Neuron (in vitro differentiated cells): Measurements from ENCODE around the gene SORL1.
A peak's percentile ranks its signal among the peaks of the same experiment; 100 is the strongest.

ENCODE experiments used
- H2AFZ ChIP-seq: one replicate; pipeline ENCODE4 v1.6.1; 2013; ENCODE audit warnings: low read depth, mild to moderate bottlenecking, inconsistent platforms, low read length, moderate library complexity
- H3K27me3 ChIP-seq: one replicate; pipeline ENCODE4 v1.6.1; 2013; ENCODE audit warnings: low read length; ENCODE audit not compliant: insufficient read depth
- H3K36me3 ChIP-seq: one replicate; pipeline ENCODE4 v1.6.1; 2013; ENCODE audit warnings: low read length; ENCODE audit not compliant: insufficient read depth
- H3K4me1 ChIP-seq: one replicate; pipeline ENCODE4 v1.6.1; 2013; ENCODE audit warnings: low read length; ENCODE audit not compliant: insufficient read depth
- H3K4me3 ChIP-seq: 2 replicates; pipeline ENCODE4 v1.5.1; 2013; ENCODE audit warnings: mild to moderate bottlenecking, low read length, moderate library complexity
- H3K9me3 ChIP-seq: one replicate; pipeline ENCODE4 v1.6.1; 2013; ENCODE audit warnings: low read length

SORL1 gene

GRCh38 chr11:121450401-121450800 is 1.7 kb upstream of the SORL1 start:
- Histone ChIP-seq H3K4me3 (no peak overlapping the region), H2AFZ (no peak overlapping the region), H3K9me3 (no peaks in the 10 kb centered on the region), H3K4me1 (peaks cover 23% of the 10 kb centered on the region), H3K36me3 (no peaks in the 10 kb centered on the region), H3K27me3 (no peaks in the 10 kb centered on the region)

GRCh38 chr11:121451178-121451985 is 732 bp upstream of the SORL1 start:
- H3K4me3 ChIP-seq = peak overlapping the region; percentile 76
- H3K9me3 ChIP-seq = no peaks in the 10 kb centered on the region
- peaks cover 25% of the 10 kb centered on the region for H3K4me1 ChIP-seq
- H3K27me3 ChIP-seq = no peaks in the 10 kb centered on the region
- H2AFZ ChIP-seq = peak overlapping the region; percentile 67
- no peaks in the 10 kb centered on the region for H3K36me3 ChIP-seq

GRCh38 chr11:121452609-121453150 is 566 bp downstream of the SORL1 start, which contains the start of gene SORL1-AS1:
SORL1-AS1 (minus strand) TSS chr11:121452967.
- Histone ChIP-seq H2AFZ (peak within 1 kb of the TSS; percentile 67), H3K36me3 (no peaks in the 10 kb centered on the region), H3K9me3 (no peaks in the 10 kb centered on the region), H3K4me1 (peaks cover 33% of the 10 kb centered on the region), H3K4me3 (peak within 1 kb of the TSS; percentile 76), H3K27me3 (no peaks in the 10 kb centered on the region)

GRCh38 chr11:121453589-121454299 is 1.6 kb downstream of the SORL1 start:
- H2AFZ ChIP-seq = no peak overlapping the region
- peak overlapping the region; percentile 76 for H3K4me3 ChIP-seq
- peaks cover 33% of the 10 kb centered on the region for H3K4me1 ChIP-seq
- no peaks in the 10 kb centered on the region for H3K27me3 ChIP-seq
- H3K36me3 ChIP-seq = no peaks in the 10 kb centered on the region
- H3K9me3 ChIP-seq = no peaks in the 10 kb centered on the region

- H3K4me1 ChIP-seq = peaks cover 33% of the 10 kb centered on the region
- H3K9me3 ChIP-seq = no peaks in the 10 kb centered on the region
- H3K4me3 ChIP-seq = no peak overlapping the region
- H3K36me3 ChIP-seq = no peaks in the 10 kb centered on the region
- no peak overlapping the region for H2AFZ ChIP-seq
- H3K27me3 ChIP-seq = no peaks in the 10 kb centered on the region
These were observed 3.0 kb downstream of the SORL1 start for GRCh38 chr11:121455115-121455514.

- Histone ChIP-seq H3K27me3 (no peaks in the 10 kb centered on the region), H3K9me3 (no peaks in the 10 kb centered on the region), H3K4me1 (peaks cover 33% of the 10 kb centered on the region), H2AFZ (no peak overlapping the region), H3K36me3 (no peaks in the 10 kb centered on the region), H3K4me3 (no peak overlapping the region)
These were observed 4.0 kb downstream of the SORL1 start for GRCh38 chr11:121456151-121456550.

GRCh38 chr11:121456816-121457431 is 4.8 kb downstream of the SORL1 start:
- H2AFZ ChIP-seq = no peak overlapping the region
- no peaks in the 10 kb centered on the region for H3K36me3 ChIP-seq
- H3K4me1 ChIP-seq = peaks cover 29% of the 10 kb centered on the region
- H3K4me3 ChIP-seq = no peak overlapping the region
- no peaks in the 10 kb centered on the region for H3K27me3 ChIP-seq
- H3K9me3 ChIP-seq = no peaks in the 10 kb centered on the region

- H3K4me3 ChIP-seq = no peak overlapping the region
- H3K9me3 ChIP-seq = no peaks in the 10 kb centered on the region
- no peaks in the 10 kb centered on the region for H3K36me3 ChIP-seq
- H3K4me1 ChIP-seq = peaks cover 21% of the 10 kb centered on the region
- H2AFZ ChIP-seq = no peak overlapping the region
- H3K27me3 ChIP-seq = no peaks in the 10 kb centered on the region
These were observed 6.4 kb downstream of the SORL1 start for GRCh38 chr11:121458551-121458950.

- no peak overlapping the region for H2AFZ ChIP-seq
- H3K27me3 ChIP-seq = no peaks in the 10 kb centered on the region
- H3K4me3 ChIP-seq = no peak overlapping the region
- no peaks in the 10 kb centered on the region for H3K36me3 ChIP-seq
- H3K9me3 ChIP-seq = no peaks in the 10 kb centered on the region
- peaks cover 11% of the 10 kb centered on the region for H3K4me1 ChIP-seq
These were observed 7.4 kb downstream of the SORL1 start for GRCh38 chr11:121459413-121460017.

GRCh38 chr11:121460941-121461514 is 8.9 kb downstream of the SORL1 start:
- Histone ChIP-seq H3K27me3 (no peaks in the 10 kb centered on the region), H3K9me3 (no peaks in the 10 kb centered on the region), H3K4me3 (no peak overlapping the region), H2AFZ (no peak overlapping the region), H3K4me1 (peaks cover 9% of the 10 kb centered on the region), H3K36me3 (no peaks in the 10 kb centered on the region)

GRCh38 chr11:121461843-121462242 is 9.7 kb downstream of the SORL1 start:
- no peaks in the 10 kb centered on the region for H3K27me3 ChIP-seq
- no peaks in the 10 kb centered on the region for H3K36me3 ChIP-seq
- H3K4me3 ChIP-seq = no peak overlapping the region
- no peaks in the 10 kb centered on the region for H3K9me3 ChIP-seq
- H2AFZ ChIP-seq = no peak overlapping the region
- peaks cover 9% of the 10 kb centered on the region for H3K4me1 ChIP-seq

- no peak overlapping the region for H2AFZ ChIP-seq
- no peaks in the 10 kb centered on the region for H3K36me3 ChIP-seq
- H3K27me3 ChIP-seq = no peaks in the 10 kb centered on the region
- no peaks in the 10 kb centered on the region for H3K9me3 ChIP-seq
- H3K4me3 ChIP-seq = no peak overlapping the region
- H3K4me1 ChIP-seq = peaks cover 6% of the 10 kb centered on the region
These were observed 11.7 kb downstream of the SORL1 start for GRCh38 chr11:121463689-121464335.
